GM19351 (cell line): ENCODE data around the gene VWA5B1.

Experiments
- ATAC-seq: cut with Tn5 transposase; IDR thresholded peaks from one replicate; pipeline ENCODE4 v1.9.1; 2021; ENCODE audit warnings: mild to moderate bottlenecking, moderate library complexity; ENCODE audit not compliant: unreplicated experiment

The VWA5B1 gene

DNA sequence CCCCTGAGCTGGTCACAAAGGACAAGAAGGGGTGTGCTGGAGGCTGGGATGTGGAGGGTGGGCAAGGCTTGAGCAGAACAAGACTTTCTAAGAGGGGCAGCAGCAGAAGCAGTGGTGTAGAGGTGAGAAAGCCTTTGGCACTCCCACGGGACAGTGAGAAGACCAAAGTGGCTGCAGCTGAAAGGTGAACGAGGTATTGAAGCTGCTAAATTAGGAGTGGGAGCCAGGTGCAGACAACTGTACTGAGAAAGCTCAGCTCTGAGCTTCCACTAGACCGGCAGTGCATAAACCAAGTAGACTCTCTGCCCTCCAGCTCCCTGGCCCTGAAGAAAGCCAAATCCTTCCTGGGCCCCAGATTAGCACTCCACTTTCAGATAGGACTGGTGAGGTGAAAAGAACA lies 93.0 kb downstream of the VWA5B1 start:
- no peak for ATAC-seq

DNA sequence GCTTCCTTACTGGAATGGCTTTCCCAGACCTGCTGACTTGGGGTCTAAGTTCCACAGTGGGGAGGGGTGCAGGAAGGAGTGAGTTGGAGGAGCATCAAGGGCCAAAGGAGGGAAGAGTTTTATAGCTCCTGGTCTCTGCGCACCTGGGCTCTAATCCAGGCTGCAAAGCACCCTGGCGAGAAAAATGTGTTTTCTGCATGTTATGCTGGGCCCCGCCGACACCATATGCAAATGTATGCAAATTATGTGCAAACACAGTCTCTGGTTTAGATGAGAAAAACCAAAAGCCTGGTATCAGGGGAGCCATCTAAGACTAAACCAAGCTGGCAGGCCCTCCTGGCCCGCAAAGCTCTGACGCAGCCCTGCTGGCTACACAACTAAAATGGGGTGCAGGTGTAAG lies 95.0 kb downstream of the VWA5B1 start:
- no peak for ATAC-seq

DNA sequence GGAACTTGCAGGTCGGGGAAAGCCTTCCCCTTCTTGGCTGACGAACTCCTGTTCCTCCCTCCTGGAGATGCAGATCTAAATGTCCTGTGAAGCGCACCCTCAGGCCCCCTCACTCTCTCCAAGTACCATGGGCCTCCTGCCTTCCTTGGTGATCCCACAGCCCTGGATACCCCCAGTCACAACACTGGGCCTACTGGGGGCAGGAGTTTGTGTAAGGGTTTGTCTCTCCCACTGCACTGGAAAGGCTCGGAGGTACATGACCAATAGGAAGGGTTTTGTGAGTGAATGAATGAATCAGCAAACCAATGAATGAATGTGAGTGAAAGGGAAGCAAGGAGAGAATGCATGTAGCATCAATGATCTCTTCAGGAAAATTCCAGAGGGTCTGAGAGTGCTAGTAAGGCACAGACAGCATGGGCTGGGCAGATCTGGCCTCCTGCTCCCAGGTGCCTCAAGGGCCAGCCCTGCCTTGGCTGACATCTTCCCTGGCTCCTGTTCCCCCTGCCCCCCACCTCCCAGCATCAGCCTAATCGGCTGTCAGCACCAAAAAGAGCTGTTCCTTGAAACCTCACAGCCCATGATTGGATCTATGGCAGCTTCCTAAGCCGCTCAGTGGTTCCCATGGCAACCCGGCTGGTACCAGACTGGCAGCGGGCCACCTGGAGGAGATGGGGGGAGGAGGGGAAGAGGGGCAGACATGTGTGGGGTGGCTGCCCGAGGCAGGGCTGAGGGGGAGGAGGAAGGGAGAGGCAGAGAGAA lies 95.8 kb downstream of the VWA5B1 start:
- ATAC-seq, result no peak

DNA sequence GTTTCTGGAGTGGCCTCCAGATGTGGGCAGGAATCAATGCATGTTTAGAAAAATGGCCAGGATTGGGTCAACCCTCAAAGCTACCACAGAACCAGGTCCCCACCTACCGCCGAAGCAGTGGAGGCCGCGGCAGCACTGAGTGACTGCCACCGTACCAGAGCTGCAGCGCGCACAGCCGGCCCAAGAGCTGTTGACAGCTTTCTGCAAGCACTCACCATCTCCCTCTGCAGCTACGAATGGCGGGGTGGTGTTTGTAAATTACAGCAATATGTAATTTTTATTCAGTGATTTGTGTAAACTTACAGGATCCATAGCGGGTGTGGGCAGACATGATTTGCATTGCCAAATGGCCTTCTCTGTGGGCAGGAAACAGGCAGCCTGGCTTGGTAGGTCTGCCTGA lies 98.9 kb downstream of the VWA5B1 start:
- no peak for ATAC-seq

DNA sequence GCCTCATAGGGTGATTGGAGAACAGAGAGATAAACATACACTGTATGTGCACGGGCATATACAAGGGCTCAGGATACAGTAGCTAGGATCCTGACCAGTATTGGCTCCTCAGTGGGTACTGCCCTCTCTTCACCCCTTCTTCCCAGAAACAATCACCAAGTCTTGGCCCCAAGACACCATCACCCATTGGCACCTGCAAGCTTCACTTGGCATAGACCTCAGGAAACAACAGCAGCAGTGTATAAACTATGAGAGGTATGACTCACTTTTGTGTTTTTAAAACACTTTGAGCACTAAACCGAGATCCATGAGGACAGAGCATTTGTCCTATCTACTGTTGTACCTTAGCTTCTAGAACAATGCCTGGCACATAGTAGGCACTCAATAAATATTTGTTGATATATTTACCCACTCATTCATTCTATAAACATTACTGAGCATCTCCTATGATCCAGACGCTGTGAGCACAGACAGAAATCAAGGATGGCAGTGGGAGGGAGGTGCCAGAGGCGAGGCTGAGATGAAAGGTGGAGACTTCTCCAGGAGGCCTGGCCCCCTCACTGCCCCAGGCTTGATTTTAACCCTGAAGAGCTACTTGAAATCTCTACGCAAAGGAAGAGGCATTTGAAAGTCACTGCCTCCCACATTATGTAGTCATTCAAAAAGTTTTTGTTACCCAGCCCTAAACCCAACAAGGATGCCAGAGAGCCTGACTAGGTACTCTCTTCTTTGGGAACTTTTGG lies 100.1 kb downstream of the VWA5B1 start:
- no peak for ATAC-seq

DNA sequence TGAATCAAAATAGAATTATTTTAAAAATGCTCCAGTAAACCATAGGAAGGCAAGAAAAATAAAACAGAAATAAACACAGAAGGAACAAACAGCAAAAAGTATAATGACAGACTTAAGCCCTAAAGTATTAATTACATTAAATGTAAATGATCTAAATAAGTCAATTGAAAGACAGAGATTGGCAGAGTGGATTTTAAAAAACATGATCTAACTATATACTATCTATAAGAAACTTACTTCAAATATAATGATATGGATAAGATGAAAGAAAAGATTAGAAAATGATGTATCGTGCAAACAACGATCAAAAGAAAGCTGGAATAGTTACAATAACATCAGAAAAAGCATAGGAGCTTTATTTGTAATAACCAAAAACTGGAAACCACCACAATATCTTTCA lies 104.6 kb downstream of the VWA5B1 start:
- no peak for ATAC-seq

DNA sequence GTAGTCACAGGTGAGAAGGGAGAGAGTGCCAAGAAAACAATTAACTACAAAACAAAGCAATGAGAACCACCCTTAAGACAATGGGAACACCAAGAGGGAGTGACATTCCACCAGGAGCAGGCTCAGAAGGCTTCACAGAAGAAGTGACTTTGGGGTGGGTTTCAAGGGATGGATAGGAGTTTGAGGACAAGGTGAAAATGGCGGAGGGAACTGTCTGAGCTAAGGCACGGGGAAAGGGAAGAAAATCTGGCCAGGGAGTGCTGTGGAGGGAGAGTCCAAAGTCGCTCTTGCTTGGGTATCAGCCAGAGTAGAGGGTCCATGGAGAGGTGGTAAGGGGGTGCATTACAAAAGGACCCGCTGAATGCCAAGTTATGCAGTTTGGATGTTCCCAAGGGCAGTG lies 108.1 kb downstream of the VWA5B1 start:
- ATAC-seq, result no peak

DNA sequence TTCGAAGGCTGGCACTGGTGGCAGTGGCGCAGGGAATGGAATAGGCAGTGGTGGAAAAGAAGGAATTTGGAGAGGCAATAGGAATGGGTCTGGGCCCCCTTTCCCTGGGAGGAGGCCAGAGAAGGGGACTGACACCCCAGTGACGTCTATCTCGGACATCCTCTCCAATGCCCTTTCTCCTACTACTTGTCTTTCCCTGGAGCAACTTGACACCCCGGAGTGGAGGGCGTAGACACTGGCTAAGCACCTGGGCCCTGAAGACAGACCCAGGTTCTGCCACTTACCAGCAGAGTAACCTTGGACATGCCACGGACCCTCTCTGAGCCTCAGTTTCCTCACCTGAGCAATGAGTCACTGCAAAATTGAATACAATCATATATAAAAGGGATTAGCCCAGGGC lies 108.5 kb downstream of the VWA5B1 start:
- no peak for ATAC-seq

DNA sequence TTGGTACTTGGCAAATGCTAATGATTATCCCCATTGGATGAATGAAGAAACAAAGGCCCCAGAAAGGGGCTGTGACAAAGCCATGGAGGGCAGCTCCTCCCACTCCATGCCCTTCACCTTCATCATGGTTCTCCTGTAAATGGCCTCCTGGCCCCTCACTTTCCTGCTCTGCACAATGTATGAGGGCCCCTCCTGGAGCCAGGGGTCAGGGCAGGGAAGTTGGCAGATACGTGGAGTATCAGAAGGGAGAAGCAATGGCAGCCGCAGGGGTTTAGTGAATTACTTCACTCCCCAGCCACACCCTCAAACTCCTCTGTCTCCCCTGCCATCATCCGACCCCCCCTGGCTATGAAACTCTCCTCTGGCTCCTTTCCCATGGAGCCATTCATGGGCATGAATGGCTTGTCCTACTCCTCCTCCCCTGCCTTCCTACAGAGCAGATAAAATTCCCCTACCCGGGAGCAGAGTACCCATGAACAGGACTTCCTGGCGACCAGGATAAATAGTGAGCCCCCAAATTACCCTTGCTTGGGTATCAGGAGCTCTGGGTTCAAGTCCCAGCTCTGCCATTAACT lies 109.0 kb downstream of the VWA5B1 start:
- ATAC-seq, result no peak

DNA sequence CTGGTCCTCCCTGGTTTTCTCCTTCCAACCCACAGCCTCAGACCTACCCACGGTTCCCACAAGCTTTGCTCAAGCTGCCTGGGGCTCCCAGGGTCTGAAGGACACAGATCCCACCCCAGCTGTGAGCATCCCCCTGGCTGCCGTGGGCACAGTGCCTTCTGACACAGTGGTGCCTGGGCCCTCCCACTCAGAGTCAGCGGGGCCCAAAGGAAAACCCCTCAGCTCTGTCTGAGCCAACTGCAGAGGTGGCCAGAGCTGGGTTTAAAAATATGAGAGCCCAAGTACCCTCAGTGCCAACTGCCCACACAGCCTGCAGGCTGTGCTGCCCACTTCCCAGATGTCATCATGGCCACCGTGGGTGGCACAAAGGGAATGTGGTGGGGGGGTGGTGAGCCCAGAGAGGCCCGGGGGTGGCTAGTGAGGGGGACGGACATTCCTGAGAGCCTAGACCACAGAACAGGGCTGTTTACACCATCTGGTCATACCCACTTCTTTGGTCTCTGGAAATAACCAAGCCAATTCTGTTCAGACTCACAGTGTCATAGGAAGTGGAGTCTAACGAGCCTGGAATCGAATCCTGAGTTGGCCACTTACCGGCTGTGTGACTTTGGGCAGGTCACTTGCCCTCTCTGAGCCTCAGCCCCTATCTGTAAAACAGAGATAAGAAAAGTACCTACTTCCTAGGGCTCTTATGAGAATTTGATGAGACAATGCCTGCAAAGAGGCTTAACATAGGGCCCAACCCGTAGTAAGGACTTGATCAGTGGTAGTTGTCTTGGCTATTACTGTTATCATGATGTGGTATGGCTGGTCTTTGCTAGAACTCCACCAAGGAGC lies 109.9 kb downstream of the VWA5B1 start:
- no peak for ATAC-seq

DNA sequence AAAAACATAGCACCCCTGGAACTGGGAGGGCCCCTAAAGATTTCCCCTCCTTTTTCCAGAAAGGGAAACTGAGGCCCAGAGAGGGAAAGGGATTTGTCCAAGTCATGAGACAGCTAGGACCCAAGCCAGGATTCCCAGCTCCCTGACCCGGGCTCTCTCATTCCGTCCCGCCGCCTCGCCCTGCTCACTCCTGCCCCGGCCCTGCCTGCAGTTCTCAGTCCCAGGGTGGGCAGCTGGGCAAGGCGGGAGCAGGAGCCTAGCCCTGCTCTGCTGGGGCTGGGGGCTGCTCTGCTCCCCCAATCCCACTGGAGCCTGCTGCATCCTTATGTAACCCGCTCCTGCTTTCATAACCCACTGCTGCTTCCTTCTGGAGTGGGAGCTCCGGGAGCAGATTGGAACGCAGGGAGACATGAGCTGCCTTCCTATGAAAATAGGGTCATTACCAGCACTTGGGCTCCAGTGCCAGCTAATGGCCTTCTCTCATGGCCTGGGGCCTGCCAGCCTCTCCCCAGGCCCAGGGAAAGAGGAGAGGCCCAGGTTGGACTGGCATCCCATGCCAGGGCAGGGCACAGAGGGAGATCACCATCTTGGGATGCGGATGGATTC lies 110.8 kb downstream of the VWA5B1 start:
- ATAC-seq, result no peak

DNA sequence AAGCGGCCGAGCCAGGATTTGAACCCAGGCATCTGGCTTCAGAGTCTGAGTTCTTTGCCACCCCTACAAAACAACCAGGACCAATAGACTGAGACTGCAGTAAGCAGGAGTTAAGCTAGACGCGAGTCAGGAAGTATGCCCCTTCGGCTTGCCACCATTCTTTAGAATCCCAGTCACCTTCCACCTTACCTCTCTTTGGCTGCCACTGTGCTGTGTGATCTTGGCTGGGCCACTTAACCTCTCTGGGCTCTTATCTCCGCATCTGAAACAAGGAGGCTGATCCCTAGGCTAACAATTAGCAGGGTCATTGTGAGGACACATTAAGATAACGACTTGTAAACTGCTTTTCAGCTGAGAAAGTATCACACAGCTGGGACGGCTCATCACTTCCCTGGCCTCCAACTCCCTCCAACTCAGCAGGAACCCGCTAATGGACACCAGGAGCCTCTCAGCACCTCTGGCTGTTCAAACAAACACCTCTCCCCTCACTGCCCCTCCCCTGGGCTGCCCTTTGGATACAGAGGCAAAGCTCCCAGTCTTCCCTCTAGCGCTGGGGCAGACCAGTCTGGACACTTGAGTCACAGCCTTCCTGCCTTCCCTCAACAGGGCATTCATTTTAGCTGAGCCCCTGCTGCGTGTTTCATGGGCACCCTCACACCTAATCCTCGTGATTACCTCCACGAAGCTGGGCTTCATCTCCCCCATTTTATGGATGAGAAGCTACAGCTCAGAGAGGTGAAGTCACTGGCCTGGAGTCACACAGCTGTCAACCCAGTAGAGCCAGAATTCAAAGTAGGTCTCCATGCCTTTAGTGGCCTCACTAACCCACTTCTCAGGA lies 112.1 kb downstream of the VWA5B1 start:
- ATAC-seq, result no peak

DNA sequence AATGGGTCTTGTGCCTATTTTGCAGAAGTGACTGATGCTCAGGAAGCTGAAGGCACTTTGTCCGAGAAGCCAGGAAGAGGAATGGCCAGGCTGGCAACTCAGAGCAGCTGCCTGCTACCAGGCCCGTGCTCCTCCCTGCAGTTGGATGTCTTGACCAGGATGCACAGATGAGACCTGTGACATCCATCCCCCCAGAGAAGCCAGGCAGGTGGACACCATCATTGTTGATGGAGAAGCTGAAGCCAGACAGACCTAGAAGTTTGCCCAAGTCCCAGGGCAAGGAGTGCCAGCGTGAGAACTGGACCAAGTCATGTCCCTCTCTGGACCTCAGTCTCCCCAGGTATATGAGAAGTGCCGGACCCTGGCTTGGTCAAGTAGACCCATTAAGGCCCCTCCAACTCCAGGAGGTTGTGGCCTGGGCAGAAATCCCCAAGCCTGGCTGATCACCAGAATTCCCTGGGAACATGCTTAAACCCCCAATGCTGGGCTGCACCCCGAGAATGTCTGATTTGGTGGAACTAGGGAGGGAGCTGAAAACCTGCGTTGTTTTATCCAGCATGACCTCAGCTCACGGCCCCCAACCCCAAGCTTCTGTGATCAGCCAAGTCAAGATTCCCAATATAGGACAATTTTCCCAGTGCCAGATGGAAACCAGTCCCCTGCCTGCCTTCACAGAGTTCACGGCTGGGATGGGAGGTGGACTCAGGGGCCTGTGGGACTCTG lies 112.9 kb downstream of the VWA5B1 start:
- ATAC-seq, result no peak

DNA sequence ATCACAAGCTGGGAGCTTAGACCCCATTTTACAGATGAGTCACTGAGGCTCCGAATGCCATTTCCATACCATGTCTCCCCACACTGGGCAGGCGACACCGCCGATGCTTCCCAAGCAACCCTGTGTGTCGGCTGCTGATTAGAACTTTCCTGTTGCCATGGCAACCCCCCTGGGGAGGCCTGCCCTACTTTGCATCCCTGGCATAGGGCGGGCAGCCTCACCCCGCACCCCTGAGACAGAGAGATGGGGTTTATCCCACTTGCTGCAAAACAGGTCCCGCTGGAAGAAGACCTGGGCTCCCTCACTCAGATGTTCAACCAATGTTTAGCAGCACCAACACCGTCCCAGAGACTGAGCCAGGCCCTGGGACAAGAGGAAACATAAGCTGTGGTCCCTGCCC lies 113.8 kb downstream of the VWA5B1 start:
- ATAC-seq, result no peak
